Peyer's patch (tissue), 4 donors: ENCODE results near the gene PFDN2. TPM values are rescaled to one million over a fixed set of nuclear protein-coding genes. Genes with fewer than 3 reads are reported as not detected.

ENCODE experiments used
- DNase-seq, 3 donors: peaks; one replicate each; pipeline ENCODE4 v3.0.0-alpha.2; 2017 to 2019
- H3K27ac ChIP-seq, 4 donors: fragments of 200-600 bp; sonication (generic); one replicate each; pipeline ENCODE4 v1.5.1; 2016 to 2019
- H3K27me3 ChIP-seq, 2 donors: fragments of 200-600 bp; sonication (generic); one replicate each; pipeline ENCODE4 v1.5.1; 2019
- H3K36me3 ChIP-seq, 3 donors: fragments of 200-600 bp; sonication (generic); one replicate each; pipeline ENCODE4 v1.5.1; 2016 to 2019
- H3K4me1 ChIP-seq, 4 donors: fragments of 200-600 bp; sonication (generic); one replicate each; pipeline ENCODE4 v1.5.1; 2016 to 2019
- H3K4me3 ChIP-seq, 4 donors: fragments of 200-600 bp; sonication (generic); 1 replicate in 3 of 4; 2 replicates in 1 of 4; pipeline ENCODE4 v1.5.1; 2016 to 2019; ENCODE audit warnings: mild to moderate bottlenecking in 1 of 4
- H3K9me3 ChIP-seq, 4 donors: fragments of 200-600 bp; sonication (generic); one replicate each; pipeline ENCODE4 v1.5.1; 2016 to 2019; ENCODE audit warnings: mild to moderate bottlenecking in 1 of 4
- POLR2A ChIP-seq, 2 donors: fragments of 450-650 bp; IDR thresholded peaks; one replicate each; pipeline ENCODE4 v1.5.1; 2017; ENCODE audit warnings: antibody characterized with exemption in 2 of 2, mild to moderate bottlenecking in 2 of 2, moderate library complexity in 2 of 2
- total RNA-seq, 4 donors: library from RNA; depleted of rRNA; stranded (reverse); fragments of >200 nt; gene quantifications; one replicate each; pipeline ENCODE4 v1.1.0, GENCODE V29; 2016
- TF ChIP-seq, protein P1 (sequence below), 6 experiments: fragments of 450-650 bp in 4 of 6; fragments of 200-600 bp in 2 of 6; sonication (generic) in 1 of 6; IDR thresholded peaks; one replicate each; pipeline ENCODE4 v1.5.1; 2017 to 2019; ENCODE audit warnings: antibody characterized with exemption in 6 of 6, mild to moderate bottlenecking in 3 of 6, moderate library complexity in 1 of 6

The PFDN2 gene
- total RNA-seq, 4 donors from 2014 or later = 11.6 to 68.5 (median 15.2) TPM

GRCh38 chr1:161085165-161085564 lies 32.7 kb downstream of the PFDN2 start:
- Histone ChIP-seq H3K36me3 (no peaks in the 10 kb centered on the region), H3K27ac (no peak overlapping the region), H3K9me3 (no peaks in the 10 kb centered on the region), H3K27me3 (no peaks in the 10 kb centered on the region), H3K4me1 (peaks cover 0 to 14% (median 0%) of the 10 kb centered on the region in 4 donors), H3K4me3 (no peak overlapping the region)
- no peak for DNase-seq
- no peak for TF ChIP-seq POLR2A (IDR thresholded peaks at IDR 0.05)
- TF ChIP-seq, protein P1, sequence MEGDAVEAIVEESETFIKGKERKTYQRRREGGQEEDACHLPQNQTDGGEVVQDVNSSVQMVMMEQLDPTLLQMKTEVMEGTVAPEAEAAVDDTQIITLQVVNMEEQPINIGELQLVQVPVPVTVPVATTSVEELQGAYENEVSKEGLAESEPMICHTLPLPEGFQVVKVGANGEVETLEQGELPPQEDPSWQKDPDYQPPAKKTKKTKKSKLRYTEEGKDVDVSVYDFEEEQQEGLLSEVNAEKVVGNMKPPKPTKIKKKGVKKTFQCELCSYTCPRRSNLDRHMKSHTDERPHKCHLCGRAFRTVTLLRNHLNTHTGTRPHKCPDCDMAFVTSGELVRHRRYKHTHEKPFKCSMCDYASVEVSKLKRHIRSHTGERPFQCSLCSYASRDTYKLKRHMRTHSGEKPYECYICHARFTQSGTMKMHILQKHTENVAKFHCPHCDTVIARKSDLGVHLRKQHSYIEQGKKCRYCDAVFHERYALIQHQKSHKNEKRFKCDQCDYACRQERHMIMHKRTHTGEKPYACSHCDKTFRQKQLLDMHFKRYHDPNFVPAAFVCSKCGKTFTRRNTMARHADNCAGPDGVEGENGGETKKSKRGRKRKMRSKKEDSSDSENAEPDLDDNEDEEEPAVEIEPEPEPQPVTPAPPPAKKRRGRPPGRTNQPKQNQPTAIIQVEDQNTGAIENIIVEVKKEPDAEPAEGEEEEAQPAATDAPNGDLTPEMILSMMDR (IDR thresholded peaks at IDR 0.05) = no peak

- Histone ChIP-seq H3K4me1 (peaks cover 0 to 14% (median 0%) of the 10 kb centered on the region in 4 donors), H3K4me3 (no peak overlapping the region), H3K9me3 (no peaks in the 10 kb centered on the region), H3K36me3 (no peaks in the 10 kb centered on the region), H3K27ac (no peak overlapping the region), H3K27me3 (no peaks in the 10 kb centered on the region)
- TF ChIP-seq, protein P1 (IDR thresholded peaks at IDR 0.05) = no peak
- no peak for TF ChIP-seq POLR2A (IDR thresholded peaks at IDR 0.05)
- no peak for DNase-seq
Observed at GRCh38 chr1:161084597-161084988, 33.2 kb downstream of the PFDN2 start.

DNA sequence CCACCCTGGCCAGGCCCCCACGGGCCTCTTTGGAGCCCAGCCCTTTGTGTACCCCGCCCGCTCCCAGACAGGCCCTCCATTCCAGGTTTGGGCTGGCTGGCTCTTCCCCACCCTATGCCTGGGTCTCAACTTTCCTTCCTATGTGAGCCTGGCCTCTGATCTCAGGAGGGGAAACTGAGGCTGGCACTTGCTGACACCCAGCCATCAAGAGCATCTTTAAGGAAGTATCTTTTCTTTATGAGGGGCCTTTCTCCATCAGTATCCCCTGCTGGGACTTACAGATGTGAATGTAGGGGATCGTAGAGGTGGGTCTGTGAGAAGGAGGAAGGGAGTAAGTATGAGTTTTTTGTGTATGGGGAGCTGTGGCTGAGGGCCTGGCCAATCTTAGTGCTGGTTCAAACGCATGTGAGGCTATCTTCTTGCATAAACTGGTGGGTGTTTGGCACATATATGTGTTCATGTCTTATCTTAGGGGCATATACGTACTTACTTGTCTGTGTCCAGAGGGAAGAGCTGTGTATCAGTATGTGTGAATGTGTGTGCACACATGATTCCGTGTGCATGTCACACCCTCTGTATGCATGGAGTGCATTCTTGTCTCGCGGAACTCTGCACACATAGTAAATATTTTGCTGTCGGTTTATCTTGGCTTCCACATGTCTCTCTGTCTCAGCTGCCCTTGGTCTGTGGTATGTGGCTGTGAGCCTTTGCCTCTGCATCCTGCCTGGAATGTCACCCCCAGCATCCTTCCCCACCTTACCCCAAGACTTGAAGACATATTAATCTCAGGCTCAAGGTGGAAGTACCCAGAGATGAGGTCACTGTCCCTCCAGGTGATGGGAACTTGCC lies 33.9 kb downstream of the PFDN2 start:
- H3K4me1 ChIP-seq = peaks cover 0 to 14% (median 0%) of the 10 kb centered on the region in 4 donors
- no peaks in the 10 kb centered on the region for H3K36me3 ChIP-seq
- no peak for DNase-seq
- H3K27me3 ChIP-seq = no peaks in the 10 kb centered on the region
- no peaks in the 10 kb centered on the region for H3K9me3 ChIP-seq
- peak overlapping the region in 1 of 4 donors; percentile 68 for H3K27ac ChIP-seq
- TF ChIP-seq POLR2A (IDR thresholded peaks at IDR 0.05) = no peak
- TF ChIP-seq, protein P1 (IDR thresholded peaks at IDR 0.05) = no peak
- H3K4me3 ChIP-seq = no peak overlapping the region

- Histone ChIP-seq H3K4me3 (no peak overlapping the region), H3K27me3 (no peaks in the 10 kb centered on the region), H3K9me3 (no peaks in the 10 kb centered on the region), H3K36me3 (no peaks in the 10 kb centered on the region), H3K4me1 (peaks cover 0 to 14% (median 0%) of the 10 kb centered on the region in 4 donors), H3K27ac (peak overlapping the region in 1 of 4 donors; percentile 68)
- DNase-seq = peak in 2 of 3 donors; percentile 80 to 87
- no peak for TF ChIP-seq POLR2A (IDR thresholded peaks at IDR 0.05)
- TF ChIP-seq, protein P1 (IDR thresholded peaks at IDR 0.05) = no peak
Observed at GRCh38 chr1:161082996-161083747, 34.7 kb downstream of the PFDN2 start.

DNA sequence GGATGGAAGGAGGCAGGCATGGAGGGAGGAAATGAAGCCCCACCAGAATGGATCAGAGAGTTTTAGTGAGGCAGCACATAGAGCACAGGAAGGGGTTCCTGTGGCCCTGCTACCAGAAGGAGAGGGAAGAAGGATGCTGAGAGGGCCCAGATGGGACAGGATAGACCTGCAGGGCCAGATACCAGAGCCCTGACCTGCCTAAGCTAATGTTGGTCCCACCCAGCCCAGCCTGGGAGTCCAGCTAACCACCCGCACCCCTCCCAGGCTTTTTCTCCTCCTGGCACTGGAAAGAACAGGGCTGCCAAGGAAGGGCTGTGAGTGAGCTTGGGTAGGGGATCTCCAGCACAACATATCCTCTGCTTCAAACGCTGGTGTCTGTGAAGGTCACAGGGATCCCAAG lies 35.4 kb downstream of the PFDN2 start:
- no peak for DNase-seq
- Histone ChIP-seq H3K27me3 (no peaks in the 10 kb centered on the region), H3K9me3 (no peaks in the 10 kb centered on the region), H3K36me3 (no peaks in the 10 kb centered on the region), H3K27ac (peak overlapping the region in 1 of 4 donors; percentile 68), H3K4me1 (peaks cover 0 to 14% (median 0%) of the 10 kb centered on the region in 4 donors), H3K4me3 (no peak overlapping the region)
- no peak for TF ChIP-seq POLR2A (IDR thresholded peaks at IDR 0.05)
- TF ChIP-seq, protein P1 (IDR thresholded peaks at IDR 0.05) = no peak
